ENCODE data around the gene RIPPLY3.
"Not testable (repeated sequence)": the region's sequence is repeated elsewhere in the genome, so short reads cannot be mapped to it uniquely, and the experiment has no call there.

The RIPPLY3 gene

DNA sequence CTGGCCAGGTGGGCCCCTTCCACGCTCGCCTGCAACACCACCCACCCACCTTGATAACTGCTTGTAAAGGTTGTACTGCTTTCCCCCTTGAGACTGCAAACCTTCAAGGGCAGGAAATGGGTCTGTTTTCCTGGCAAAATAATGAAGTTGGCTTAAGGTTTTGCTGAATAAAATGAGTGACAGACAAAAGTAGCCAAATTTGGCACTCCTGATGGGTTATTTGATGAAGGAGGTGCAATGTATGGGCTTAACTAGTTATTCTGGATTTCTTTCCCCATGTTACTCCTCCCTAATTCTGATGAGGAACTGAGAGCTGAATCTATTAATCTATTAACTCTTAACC, 25.5 kb upstream of the RIPPLY3 start:
- DNase-seq (ENCODE audit: low read depth) = no peak

DNA sequence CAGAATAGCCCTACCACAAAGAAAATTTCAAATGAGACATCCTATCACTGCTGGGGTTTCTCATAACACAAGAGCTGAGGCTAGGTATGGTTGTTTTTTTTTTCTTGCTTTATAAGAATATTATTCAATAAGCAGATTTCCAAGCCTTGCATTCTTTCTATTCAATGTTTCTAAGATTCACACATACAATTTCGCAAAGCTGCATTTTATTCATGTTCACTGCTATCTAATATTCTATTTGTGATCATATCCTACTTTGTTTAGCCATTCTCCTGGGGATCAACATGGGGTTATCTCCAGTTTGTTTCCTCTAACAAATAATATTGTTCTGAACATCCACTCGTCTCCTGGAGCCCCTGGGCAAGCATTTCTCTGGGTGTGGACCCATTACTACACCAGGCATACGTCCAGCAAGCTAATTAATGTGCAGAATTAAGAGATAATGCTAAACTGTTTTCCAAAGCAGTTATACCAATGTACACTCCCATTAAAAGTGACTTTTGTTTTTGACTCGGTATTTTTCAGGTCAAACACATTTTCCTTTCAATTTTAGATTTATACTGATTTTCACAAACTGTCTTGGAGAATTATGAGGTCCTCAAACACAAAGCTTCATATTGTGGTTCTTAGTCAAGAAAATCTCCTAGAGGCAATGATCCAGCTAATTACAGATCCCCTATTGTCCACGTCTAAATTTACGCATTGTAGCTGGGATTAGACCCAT, 24.4 kb upstream of the RIPPLY3 start:
- no peak for DNase-seq (ENCODE audit: low read depth)

DNA sequence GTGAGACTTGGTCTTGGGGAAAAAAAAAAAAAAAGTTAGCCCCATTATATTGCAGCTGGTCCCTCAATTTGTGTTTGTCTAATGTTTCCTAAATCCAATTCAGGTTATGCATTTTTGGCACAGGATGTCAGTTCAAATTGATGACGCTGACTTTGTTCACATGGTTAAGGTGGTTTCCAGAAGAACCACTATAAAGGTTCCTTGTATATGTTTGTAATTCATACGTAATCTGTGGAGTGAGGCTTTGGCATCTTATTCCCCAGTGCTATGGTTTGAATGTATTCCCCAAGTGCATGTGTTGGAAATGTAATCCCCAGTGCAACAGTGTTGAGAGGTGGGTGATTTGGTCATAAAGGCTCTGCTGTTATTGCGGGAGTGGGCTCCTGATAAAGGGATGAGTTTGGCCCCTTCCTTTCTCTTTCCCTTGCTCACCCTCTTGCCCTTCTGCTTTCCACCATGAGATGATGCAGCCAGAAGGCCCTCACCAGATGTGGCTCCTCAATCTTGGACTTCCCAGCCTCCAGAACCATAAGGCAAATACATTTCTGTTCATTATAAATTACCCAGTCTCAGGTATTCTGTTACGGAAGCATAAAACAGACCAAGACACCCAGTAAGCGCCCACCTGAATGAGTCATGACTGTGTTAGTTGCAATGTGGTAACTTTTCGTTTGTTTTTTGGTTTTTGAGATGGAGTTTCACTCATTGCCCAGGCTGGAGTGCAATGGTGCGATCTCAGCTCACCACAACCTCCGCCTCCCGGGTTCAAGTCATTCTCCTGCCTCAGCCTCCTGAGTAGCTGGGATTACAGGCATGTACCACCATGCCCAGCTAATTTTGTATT, 20.5 kb upstream of the RIPPLY3 start:
- no peak for DNase-seq (ENCODE audit: low read depth)

DNA sequence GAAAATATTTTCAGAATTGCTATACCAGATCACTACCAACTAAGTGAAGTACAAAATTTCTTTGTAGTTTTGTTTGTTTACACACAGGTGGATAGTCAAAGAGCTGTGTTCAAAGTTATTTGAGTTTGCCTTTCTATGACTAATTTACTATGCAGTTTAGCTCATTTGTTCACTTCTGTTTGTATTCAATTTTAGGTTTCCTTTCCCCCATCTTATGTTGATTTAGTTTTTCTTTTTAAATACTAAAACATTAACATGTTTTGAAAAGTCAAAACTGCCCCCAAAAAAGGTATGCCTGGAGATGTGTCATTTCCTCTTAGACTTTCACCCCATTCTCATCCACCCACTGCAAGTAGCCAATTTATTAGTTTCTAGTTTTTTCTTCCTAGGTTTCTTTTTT, 18.7 kb upstream of the RIPPLY3 start:
- no peak for DNase-seq (ENCODE audit: low read depth)

DNA sequence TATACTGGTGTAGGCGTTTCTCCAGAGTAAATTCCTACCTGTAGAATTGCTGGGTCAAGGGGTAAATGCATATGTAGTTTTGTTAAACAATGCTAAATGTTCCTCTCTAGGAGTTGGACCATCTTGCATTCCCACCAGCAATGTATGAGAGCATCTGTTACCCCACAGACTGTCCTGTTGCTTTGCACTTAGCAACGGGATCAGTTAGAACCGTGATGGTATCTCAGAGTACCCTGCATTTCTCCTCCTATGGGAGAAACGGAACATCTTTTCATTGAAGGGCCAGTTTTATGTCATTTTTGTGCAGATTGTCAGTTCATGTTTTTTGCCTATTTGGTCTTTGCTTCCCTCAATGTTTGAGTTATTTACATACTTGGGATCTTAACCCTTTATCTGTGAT, 18.0 kb upstream of the RIPPLY3 start:
- DNase-seq (ENCODE audit: low read depth) = no peak

DNA sequence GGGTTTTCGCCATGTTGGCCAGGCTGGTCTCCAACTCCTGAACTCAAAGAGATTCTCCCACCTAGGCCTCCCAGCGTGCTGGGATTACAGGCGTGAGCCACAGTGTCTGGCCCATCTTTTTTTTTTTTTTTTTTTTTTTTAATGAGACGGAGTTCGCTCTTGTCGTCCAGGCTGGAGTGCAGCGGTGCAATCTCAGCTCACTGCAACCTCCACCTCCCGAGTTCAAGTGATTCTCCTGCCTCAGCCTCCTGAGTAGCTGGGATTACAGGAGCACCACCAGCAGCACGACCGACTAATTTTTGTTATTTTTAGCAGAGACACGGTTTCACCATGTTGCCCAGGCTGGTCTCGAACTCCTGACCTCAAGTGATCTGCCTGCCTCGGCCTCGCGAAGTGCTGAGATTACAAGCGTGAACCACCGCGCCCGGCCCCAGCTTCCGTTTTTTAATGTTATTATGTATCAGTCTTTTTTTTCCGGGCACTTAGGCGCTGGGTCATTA, 17.3 kb upstream of the RIPPLY3 start:
- DNase-seq (ENCODE audit: low read depth) = not testable (repeated sequence)

DNA sequence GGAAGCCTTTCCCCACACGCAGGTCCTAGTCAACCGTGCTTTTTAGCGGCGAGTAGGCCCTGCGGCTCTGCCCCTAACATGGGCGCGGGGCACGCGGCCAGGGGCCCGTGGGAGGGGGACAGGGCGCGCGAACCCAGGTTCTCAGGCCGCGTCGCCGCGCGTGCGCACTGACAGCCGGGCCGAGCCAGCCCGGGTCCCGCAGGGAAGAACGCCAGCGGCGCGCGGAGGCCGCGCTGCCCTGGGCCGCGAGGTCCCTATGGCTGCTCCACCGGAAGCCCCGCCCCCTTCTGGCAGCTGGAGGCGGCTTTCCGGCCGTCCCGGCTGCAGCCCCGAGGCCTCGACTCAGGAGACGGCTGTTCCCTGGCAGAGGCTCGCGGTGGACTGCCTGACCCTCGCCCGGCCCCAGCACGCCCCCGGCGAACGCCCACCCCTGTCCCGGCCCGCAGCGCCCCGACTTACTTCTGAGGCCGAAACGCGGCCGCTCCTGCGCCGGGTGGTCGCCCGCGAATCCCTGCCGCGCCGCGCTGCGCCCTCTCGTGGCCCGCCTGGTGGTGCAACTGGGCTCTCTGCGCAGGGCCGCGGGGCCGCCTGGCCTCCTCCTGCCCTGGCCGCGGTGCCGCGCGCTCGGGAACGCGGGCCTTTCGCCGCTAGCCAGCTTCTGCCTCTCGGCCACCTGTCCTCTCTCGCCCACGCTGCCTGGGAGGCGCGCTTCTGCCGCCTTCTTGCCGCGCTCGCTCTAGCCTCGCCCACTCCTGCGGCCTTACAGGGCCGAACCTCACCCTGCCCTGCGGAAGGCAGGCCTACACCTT, 16.6 kb upstream of the RIPPLY3 start:
- DNase-seq (ENCODE audit: low read depth) = peak; percentile 84

DNA sequence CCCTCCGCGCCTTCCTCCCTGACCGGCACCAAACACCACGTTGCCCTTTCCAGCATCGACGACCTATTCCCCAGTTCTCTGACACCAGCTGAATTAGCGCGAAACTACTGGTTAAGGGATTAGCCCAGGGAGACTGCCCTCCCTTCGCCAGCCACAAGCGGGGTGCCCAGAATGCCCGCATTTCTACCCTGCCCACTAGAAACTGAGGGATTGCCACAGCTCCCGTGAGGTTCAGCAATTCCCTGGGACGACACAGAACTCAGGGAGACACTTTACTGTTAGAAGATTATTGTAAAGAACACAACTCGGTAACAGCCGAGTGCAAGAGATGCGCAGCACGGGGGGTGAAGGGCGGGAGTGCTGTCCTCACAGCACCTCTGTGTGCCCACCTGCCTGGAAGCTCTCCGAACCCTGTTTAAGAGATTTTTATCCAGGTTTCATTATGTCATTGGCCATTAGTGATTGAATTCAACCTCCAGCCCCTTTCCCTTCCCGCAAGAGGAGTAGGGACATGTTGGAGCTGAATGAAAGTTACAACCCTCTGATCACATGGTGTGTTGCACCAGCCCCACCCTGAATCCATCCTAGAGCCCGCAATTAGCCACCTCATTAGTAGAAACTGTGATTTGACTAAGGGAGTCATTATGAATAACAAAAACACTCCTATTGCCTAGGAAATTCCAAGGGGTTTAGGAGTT, 15.8 kb upstream of the RIPPLY3 start:
- DNase-seq (ENCODE audit: low read depth) = no peak

DNA sequence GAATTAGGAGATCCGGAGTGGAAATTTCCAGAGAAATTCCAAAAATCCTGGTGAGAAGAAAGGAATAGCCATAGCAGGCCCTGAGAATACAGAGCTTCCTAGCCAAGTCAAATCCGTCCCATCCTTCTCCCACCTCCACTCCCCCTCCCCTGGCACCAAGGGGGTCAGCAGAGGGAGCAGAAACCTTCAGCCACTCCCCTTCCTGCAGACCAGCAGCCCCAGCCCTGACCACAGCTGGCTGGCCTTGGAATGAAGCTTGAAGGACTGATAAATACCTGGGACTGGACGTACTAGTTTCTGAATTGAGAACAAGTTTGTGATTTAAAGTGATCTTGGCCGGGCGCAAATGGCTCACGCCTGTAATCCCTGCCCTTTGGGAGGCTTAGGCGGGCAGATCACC, 13.8 kb upstream of the RIPPLY3 start:
- DNase-seq (ENCODE audit: low read depth) = no peak

DNA sequence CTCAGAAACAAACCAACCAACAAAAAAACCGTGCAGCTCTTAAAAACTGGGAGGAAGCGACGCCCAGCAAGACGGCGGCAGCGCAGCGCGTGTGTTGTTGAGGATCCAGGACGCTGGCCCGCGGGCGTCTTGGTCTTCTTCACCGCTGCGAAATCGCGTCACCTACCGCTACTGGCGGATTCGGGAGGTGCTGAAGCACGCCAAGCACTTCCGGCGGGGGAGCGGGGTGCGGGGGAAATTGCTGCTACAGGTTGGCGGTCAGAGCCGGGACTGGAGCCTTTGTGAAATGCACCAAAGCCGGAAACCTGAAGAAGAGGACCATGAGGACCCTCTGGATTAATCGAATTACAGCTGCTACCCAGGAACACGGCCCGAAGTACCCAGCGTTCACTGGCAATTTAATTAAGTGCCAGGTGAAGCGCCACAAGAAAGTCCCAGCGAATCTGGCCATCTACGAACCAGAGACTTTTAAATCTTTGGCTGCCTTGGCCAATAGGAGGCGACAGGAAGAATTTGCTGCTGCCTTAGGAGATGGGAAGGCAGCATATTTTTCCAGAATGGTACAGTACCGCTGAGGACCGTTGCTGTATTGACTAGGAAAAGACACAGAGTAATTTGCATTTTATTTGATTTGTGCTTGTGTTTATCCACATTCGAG, 11.9 kb upstream of the RIPPLY3 start:
- peak; percentile 20 for DNase-seq (ENCODE audit: low read depth)

DNA sequence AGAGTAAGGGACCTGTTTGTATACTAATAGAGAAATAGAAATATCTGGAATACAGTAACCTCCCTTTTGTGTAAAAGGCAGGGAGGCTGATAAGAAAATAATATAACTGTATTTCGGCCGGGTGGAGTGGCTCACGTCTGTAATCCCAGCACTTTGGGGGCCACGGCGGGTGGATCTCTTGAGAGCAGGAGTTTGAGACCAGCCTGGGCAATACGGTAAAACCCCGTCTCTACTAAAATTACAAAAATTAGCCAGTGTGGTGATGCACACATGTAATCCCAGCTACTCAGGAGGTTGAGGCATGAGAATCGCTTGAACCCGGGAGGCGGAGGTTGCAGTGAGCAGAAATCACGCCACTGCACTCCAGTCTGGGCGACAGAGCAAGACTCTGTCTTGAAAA, 11.2 kb upstream of the RIPPLY3 start:
- not testable (repeated sequence) for DNase-seq (ENCODE audit: low read depth)

DNA sequence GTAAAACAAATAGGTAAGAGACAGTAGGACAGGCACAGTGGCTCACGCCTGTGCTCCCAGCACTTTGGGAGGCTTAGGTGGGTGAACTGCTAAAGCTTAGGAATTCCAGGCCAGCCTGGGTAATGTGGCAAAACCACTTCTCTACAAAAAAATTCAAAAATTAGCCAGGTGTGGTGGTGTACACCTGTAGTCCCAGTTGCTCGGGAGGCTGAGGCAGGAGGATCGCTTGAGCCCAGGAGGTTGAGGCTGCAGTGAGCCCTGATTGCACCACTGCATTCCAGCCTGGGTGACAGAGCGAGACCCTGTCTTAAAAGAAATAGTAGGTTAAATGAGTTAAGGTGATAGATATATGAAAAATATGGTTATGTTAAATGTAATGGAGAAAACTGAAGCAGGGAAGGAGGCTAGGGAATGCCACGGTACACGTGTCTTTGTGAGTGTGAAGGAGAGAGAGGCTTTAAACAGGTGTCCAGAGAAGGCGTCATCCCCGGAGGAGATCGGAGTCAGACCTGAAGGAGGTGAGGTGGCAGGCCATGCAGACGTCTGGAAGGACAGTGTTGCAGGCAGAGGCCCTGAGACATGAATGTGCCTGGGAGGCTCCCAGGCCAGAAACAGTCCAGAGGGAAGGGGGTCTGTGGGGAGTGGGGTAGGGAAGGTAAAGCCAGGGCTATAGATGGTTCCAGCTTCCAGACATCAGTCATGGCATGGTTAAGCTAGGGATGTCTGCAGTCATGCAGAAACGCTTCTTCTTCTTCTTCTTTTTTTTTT, 7.2 kb upstream of the RIPPLY3 start:
- no peak for DNase-seq (ENCODE audit: low read depth)

DNA sequence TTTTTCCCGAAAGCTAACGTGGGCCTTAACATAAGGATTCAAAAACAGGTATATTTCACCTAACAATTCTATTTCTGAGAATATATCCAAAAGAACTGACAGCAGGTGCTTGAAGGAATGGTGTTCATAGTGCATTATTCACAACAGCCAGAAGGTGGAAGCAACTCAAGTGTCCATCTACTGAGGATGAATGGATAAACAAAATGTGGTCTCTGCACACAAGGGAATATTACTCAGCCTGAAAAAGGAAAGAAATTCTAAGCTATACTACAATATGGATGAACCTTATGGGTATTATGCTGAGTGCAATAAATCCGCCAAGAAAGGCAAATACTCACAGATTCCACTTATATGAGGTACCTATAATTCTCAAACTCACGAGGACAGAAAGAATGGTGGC, 6.1 kb upstream of the RIPPLY3 start:
- no peak for DNase-seq (ENCODE audit: low read depth)

DNA sequence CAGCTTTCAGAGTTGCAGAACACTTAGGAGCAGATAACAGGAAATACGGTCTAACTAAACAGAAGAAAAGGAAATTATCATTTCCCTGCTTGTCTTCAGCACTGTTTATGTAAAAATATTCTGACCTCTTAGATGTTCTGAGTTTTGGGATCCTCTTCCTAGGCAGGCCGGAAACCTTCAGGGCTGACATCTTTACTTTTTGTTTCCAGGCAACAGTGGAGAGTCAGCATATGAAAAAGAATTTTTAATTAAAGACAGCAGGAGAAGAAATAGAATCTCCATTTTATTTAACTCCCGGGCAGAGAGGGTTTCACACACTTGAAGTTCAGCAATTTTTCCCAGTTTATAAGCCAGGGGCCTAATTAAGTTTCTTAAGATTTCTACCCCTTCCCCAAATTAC, 5.1 kb upstream of the RIPPLY3 start:
- no peak for DNase-seq (ENCODE audit: low read depth)

DNA sequence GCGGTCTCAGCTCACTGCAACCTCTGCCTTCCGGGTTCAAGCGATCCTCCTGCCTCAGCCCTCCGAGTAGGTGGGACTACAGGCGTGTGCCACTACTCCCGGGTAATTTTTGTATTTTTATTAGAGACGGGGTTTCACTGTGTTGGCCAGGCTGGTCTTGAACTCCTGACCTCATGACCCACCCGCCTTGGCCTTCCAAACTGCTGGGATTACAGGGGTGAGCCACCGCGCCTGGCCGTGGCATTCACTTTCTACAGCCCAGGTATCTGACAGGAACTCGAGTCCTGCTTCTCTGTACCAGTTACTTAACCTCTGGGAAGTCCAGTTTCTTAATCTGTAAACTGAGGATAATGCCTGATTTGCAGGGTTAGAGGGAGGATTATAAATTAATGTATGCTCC, 3.7 kb upstream of the RIPPLY3 start:
- DNase-seq (ENCODE audit: low read depth) = not testable (repeated sequence)

DNA sequence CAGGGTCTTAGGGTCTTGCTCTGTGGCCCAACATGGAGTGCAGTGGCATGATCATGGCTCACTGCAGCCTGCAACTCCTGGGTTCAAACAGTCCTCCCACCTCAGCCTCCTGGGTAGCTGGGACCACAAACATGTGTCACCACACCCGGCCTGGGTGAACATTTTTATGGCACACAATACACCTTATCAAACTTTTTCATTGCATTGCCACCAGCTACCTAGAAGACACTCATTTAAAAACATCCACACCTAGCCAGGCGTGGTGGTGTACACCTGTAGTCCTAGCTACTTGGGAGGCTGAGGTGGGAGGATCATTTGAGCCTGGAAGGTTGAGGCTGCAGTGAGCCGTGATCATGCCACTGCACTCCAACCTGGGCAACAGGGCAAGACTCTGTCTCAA, 2.6 kb upstream of the RIPPLY3 start:
- DNase-seq (ENCODE audit: low read depth) = not testable (repeated sequence)

DNA sequence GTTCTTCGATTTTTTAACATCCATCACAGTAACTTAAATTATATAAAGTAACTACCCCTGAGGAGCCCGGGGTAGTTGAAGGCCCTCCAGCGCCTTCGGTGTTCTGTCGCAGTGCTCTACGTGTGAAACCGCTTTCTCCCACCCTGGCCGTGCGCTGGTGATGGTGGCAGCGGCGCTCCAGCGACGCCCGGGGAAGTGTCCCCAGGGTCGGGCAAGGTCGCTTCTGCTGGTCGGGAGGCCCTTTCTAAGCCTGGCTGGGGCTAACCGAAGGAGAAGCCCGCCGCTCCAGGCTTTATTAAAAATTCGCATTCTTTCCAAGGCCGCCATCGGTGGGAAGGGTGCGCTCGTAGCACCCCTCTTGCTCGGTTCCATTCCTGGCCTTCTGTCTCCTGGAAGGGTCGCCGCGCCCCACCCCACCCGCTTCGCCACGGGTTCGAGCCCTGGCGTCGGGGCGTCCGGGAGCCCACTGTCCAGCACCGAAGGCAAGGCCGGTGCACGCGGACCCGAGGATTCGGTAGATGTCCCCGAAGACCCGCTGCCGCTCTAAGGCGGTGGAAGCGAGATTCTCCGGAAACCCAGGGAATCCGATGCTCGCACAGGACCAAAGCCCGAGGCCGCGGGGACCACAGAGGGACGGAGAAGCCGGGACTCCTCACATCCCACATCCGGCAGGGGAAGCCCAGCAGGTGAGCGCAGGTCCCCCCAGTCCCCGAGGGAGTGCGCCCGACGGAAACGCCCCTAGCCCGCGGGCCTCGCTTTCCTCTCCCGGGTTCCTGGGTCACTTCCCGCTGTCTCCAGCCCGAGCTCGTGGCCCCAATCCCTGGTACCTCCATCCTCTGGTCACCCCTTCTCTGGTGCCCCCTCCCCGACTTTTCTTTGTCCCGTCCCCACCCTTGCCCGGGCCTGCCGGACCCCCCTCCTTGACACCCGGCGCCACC, 685 bp upstream of the RIPPLY3 start:
- DNase-seq (ENCODE audit: low read depth) = no peak

DNA sequence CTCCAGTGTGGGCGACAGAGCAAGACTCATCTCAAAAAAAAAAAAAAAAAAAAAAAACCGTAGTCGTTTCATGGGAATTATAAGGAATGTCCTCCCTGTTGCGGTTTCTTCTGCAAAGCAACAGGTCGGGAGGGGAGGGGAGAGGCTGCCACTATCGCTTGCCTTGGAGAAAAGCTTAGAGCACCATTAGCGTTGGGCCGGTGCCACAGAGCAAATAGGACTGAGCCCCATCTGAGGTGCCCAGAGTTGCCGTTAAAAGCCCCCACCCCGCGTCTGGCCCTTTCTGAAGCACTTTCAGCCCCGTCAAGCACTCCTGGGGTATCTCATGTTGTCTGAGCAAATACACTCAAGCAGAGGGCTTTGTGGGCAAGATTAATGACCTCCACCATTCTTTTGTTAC, 2.2 kb downstream of the RIPPLY3 start:
- DNase-seq (ENCODE audit: low read depth) = no peak

DNA sequence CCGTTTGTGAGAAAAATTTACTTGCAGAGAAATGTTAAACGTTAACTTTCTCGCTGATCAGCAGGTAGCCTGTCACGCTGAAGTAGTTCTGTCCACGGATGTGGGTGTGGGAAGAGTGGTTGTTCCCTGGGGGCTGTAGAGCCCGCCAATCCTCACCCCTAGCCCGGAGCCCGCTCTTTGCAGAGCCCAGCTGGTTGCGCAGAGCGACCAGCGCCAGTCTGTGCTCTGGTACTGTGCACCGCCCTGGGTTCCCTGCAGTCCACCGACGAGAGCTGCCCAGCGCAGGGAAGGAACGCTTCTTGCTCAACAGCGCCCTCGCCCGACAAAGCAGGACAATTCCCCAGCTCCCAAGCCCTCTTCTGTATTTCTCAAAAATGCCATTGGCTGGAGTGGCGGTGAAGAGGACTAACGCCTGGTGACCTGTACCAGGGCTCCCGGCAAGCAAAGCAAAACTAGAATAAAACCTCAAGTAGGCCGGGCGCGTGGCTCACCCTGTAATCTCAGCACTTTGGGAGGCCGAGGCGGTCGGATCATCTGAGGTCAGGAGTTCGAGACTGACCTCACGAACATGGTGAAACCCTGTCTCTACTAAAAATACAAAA, 3.3 kb downstream of the RIPPLY3 start:
- peak; percentile 63 for DNase-seq (ENCODE audit: low read depth)

Measured in activated T-helper 9 cell treated with anti-CD3 and anti-CD28 coated beads, Interleukin-2, amount 50 U/mL, for 16 hours (primary cell).